ENCODE measurements around the gene MTMR2. TPM values are rescaled to one million over a fixed set of nuclear protein-coding genes. Genes with fewer than 3 reads are reported as not detected.

MTMR2 gene
- polyA plus RNA-seq, 1 of the 3 experiments (the other 2 are of a cell fraction) = 8.6 TPM

- TF ChIP-seq JUND (IDR thresholded peaks at IDR 0.05) (no peak), TCF12 (IDR thresholded peaks at IDR 0.05) (no peak), RFX5 (IDR thresholded peaks at IDR 0.05; ENCODE audit: low read length) (no peak), FOXJ3 (CRISPR knock-in tag; IDR thresholded peaks at IDR 0.05) (no peak), SMC3 (IDR thresholded peaks at IDR 0.05; ENCODE audit: low read depth, low read length) (no peak), NRF1 (IDR thresholded peaks at IDR 0.05; ENCODE audit: low read depth, low read length) (no peak), IRF3 (IDR thresholded peaks at IDR 0.05; ENCODE audit: low read depth, low read length) (no peak), SIN3A (IDR thresholded peaks at IDR 0.05; ENCODE audit: borderline replicate concordance, low read depth, low read length) (no peak)
- Histone ChIP-seq H3K36me3 (replicated peaks in 1 of 2; ENCODE audit: control insufficient read depth in 1 of 2, insufficient read depth in 2 of 2, low read length in 1 of 2) (peaks cover 0 to 3% of the 10 kb centered on the region in 2 experiments), H3K27ac (ENCODE audit: low read depth in 2 of 2, low read length in 1 of 2) (no peak overlapping the region), H3K4me3 (ENCODE audit: low read depth in 2 of 2, low read length in 1 of 2) (no peak overlapping the region), H3K9me3 (no peaks in the 10 kb centered on the region), H2AFZ (ENCODE audit: low read depth) (no peak overlapping the region), H3K9me2 (no peaks in the 10 kb centered on the region), H3K4me2 (no peak overlapping the region), H3K27me3 (ENCODE audit: insufficient read depth) (no peaks in the 10 kb centered on the region), H4K20me1 (ENCODE audit: insufficient read depth) (no peaks in the 10 kb centered on the region), H3K4me1 (ENCODE audit: control insufficient read depth in 1 of 2, insufficient read depth in 2 of 2, low read depth in 1 of 2, low read length in 1 of 2) (no peaks in the 10 kb centered on the region), H3F3A (replicated peaks; ENCODE audit: insufficient read depth) (no peaks in the 10 kb centered on the region), H3K9ac (no peak overlapping the region), H3K79me2 (ENCODE audit: insufficient read depth) (no peaks in the 10 kb centered on the region)
- POLR2A ChIA-PET = no interaction called here
- no peak for DNase-seq
- CTCF ChIA-PET = no interaction called here
Measured at GRCh38 chr11:95950905-95951304, 27.0 kb upstream of the MTMR2 start.

GRCh38 chr11:95948637-95949036 lies 24.7 kb upstream of the MTMR2 start:
- ChIA-PET POLR2A (no interaction called here), CTCF (interaction anchor here (1.1 kb wide), 1 partner anchor 31 kb away, joined by 3 read pairs; no protein-coding TSS in a partner anchor)
- H3F3A ChIP-seq (replicated peaks; ENCODE audit: insufficient read depth) = no peaks in the 10 kb centered on the region
- H4K20me1 ChIP-seq (ENCODE audit: insufficient read depth) = no peaks in the 10 kb centered on the region
- no peaks in the 10 kb centered on the region for H3K9me2 ChIP-seq
- no peaks in the 10 kb centered on the region for H3K9me3 ChIP-seq
- no peak overlapping the region for H3K9ac ChIP-seq
- WGBS (ENCODE audit: low lambda C conversion rate) = 51% methylated on average over 3 of the region's 3 CpGs
- TF ChIP-seq GABPA (IDR thresholded peaks at IDR 0.05; ENCODE audit: low read depth) (no peak), SIN3A (IDR thresholded peaks at IDR 0.05; ENCODE audit: borderline replicate concordance, low read depth, low read length) (no peak), FOSL2 (IDR thresholded peaks at IDR 0.05; ENCODE audit: borderline replicate concordance, low read depth) (no peak), MXI1 (IDR thresholded peaks at IDR 0.05; ENCODE audit: low read depth, low read length) (no peak), SMC3 (IDR thresholded peaks at IDR 0.05; ENCODE audit: low read depth, low read length) (no peak), JUND (IDR thresholded peaks at IDR 0.05) (no peak), MAX (IDR thresholded peaks at IDR 0.05; ENCODE audit: low read depth) (no peak), FOXM1 (IDR thresholded peaks at IDR 0.05; ENCODE audit: low read depth) (no peak), POLR2AphosphoS5 (IDR thresholded peaks at IDR 0.05; ENCODE audit: low read depth, low read length) (no peak), RCOR1 (IDR thresholded peaks at IDR 0.05; ENCODE audit: low read length) (no peak), EP300 (IDR thresholded peaks at IDR 0.05; ENCODE audit: borderline replicate concordance in 1 of 2, low read depth in 1 of 2, low read length in 1 of 2) (no peak), ELF1 (IDR thresholded peaks at IDR 0.05) (no peak), ZBTB33 (IDR thresholded peaks at IDR 0.05; ENCODE audit: borderline replicate concordance, low read depth) (no peak)
- no peak for DNase-seq
- H3K4me3 ChIP-seq (ENCODE audit: low read depth in 2 of 2, low read length in 1 of 2) = no peak overlapping the region
- H3K4me1 ChIP-seq (ENCODE audit: control insufficient read depth in 1 of 2, insufficient read depth in 2 of 2, low read depth in 1 of 2, low read length in 1 of 2) = no peaks in the 10 kb centered on the region
- no peak overlapping the region for H3K4me2 ChIP-seq
- no peaks in the 10 kb centered on the region for H3K79me2 ChIP-seq (ENCODE audit: insufficient read depth)
- H3K27me3 ChIP-seq (ENCODE audit: insufficient read depth) = no peaks in the 10 kb centered on the region
- H2AFZ ChIP-seq (ENCODE audit: low read depth) = no peak overlapping the region
- peaks cover 0 to 3% of the 10 kb centered on the region in 2 experiments for H3K36me3 ChIP-seq (replicated peaks in 1 of 2; ENCODE audit: control insufficient read depth in 1 of 2, insufficient read depth in 2 of 2, low read length in 1 of 2)
- H3K27ac ChIP-seq (ENCODE audit: low read depth in 2 of 2, low read length in 1 of 2) = no peak overlapping the region
